HFFc6 (cell line): ENCODE results near the gene BMPR1B. TPM values are rescaled to one million over a fixed set of nuclear protein-coding genes. Genes with fewer than 3 reads are reported as not detected.

Experiments used
- DNase-seq: peaks from one replicate; pipeline ENCODE4 v3.0.0-alpha.2; 2018
- H3K27ac Mint-ChIP-seq: 2 replicates; pipeline ENCODE4 v1.8.0; 2020; ENCODE audit warnings: mild to moderate bottlenecking, mixed read lengths
- H3K27me3 Mint-ChIP-seq: 2 replicates; pipeline ENCODE4 v1.8.0; 2021; ENCODE audit warnings: mild to moderate bottlenecking, moderate library complexity, mixed read lengths; ENCODE audit not compliant: insufficient read depth
- H3K36me3 Mint-ChIP-seq: 2 replicates; pipeline ENCODE4 v1.8.0; 2021; ENCODE audit warnings: low read depth, mixed read lengths
- H3K4me1 Mint-ChIP-seq: 2 replicates; pipeline ENCODE4 v1.8.0; 2020; ENCODE audit warnings: low read depth, mixed read lengths
- H3K4me3 Mint-ChIP-seq: 2 replicates; pipeline ENCODE4 v1.8.0; 2020; ENCODE audit warnings: mild to moderate bottlenecking, moderate library complexity, mixed read lengths
- H3K9me3 Mint-ChIP-seq: 2 replicates; pipeline ENCODE4 v1.8.0; 2020; ENCODE audit warnings: mild to moderate bottlenecking, mixed read lengths
- CTCF ChIP-seq: fragments of 200-600 bp; sonication (generic); IDR thresholded peaks from 2 replicates; pipeline ENCODE4 v1.5.0; 2021; ENCODE audit warnings: antibody characterized with exemption, mild to moderate bottlenecking
- total RNA-seq, 6 experiments: library from RNA; stranded (reverse); fragmentation: NEBNext Ultra II Directional; extraction: Animal tissue kit (Norgen Biotek cat#: 25700); gene quantifications; 2 replicates in 1 of 6; 3 replicates in 5 of 6; pipeline ENCODE4 v1.2.3, GENCODE V29; 2021

Gene BMPR1B
- total RNA-seq, 6 experiments from 2014 or later, result not detected

GRCh38 chr4:94758141-94758699 lies 465 bp downstream of the BMPR1B start:
- Mint-ChIP-seq H3K4me1 (peaks cover 18% of the 10 kb centered on the region), H3K4me3 (peak overlapping the region; percentile 70), H3K27me3 (peaks cover 65% of the 10 kb centered on the region), H3K9me3 (no peaks in the 10 kb centered on the region), H3K27ac (no peak overlapping the region), H3K36me3 (no peaks in the 10 kb centered on the region)
- TF ChIP-seq CTCF, result no peak
- DNase-seq, result no peak

- H3K4me1 Mint-ChIP-seq, result peaks cover 18% of the 10 kb centered on the region
- H3K4me3 Mint-ChIP-seq, result peak overlapping the region; percentile 70
- H3K27me3 Mint-ChIP-seq, result peaks cover 63% of the 10 kb centered on the region
- TF ChIP-seq CTCF, result no peak
- no peaks in the 10 kb centered on the region for H3K36me3 Mint-ChIP-seq
- H3K27ac Mint-ChIP-seq, result no peak overlapping the region
- no peaks in the 10 kb centered on the region for H3K9me3 Mint-ChIP-seq
- DNase-seq, result no peak
Measured at GRCh38 chr4:94758700-94759399, 1.1 kb downstream of the BMPR1B start.

- no peaks in the 10 kb centered on the region for H3K9me3 Mint-ChIP-seq
- peaks cover 57% of the 10 kb centered on the region for H3K27me3 Mint-ChIP-seq
- no peak overlapping the region for H3K27ac Mint-ChIP-seq
- DNase-seq, result no peak
- H3K36me3 Mint-ChIP-seq, result no peaks in the 10 kb centered on the region
- TF ChIP-seq CTCF, result no peak
- H3K4me1 Mint-ChIP-seq, result peaks cover 18% of the 10 kb centered on the region
- H3K4me3 Mint-ChIP-seq, result no peak overlapping the region
Measured at GRCh38 chr4:94759767-94760211, 2.0 kb downstream of the BMPR1B start.

- Mint-ChIP-seq H3K9me3 (no peaks in the 10 kb centered on the region), H3K27ac (no peak overlapping the region), H3K4me1 (peaks cover 11% of the 10 kb centered on the region), H3K36me3 (no peaks in the 10 kb centered on the region), H3K4me3 (no peak overlapping the region), H3K27me3 (peaks cover 48% of the 10 kb centered on the region)
- DNase-seq, result no peak
- TF ChIP-seq CTCF, result no peak
Measured at GRCh38 chr4:94762326-94762725, 4.6 kb downstream of the BMPR1B start.

- H3K4me1 Mint-ChIP-seq, result peaks cover 8% of the 10 kb centered on the region
- no peak overlapping the region for H3K27ac Mint-ChIP-seq
- no peak overlapping the region for H3K4me3 Mint-ChIP-seq
- H3K36me3 Mint-ChIP-seq, result no peaks in the 10 kb centered on the region
- no peak for TF ChIP-seq CTCF
- H3K9me3 Mint-ChIP-seq, result no peaks in the 10 kb centered on the region
- DNase-seq, result no peak
- peaks cover 45% of the 10 kb centered on the region for H3K27me3 Mint-ChIP-seq
Measured at GRCh38 chr4:94763005-94763404, 5.2 kb downstream of the BMPR1B start.
